Astrocyte of the cerebellum (primary cell): ENCODE data around the gene PKP4.

Source experiments
- DNase-seq: peaks from one replicate; pipeline ENCODE4 v3.0.0-alpha.2; 2011; ENCODE audit warnings: low read depth
- H3K4me3 ChIP-seq: 2 replicates; pipeline ENCODE4 v1.5.1; 2011; ENCODE audit warnings: mild to moderate bottlenecking, low read depth, low read length, moderate library complexity
- CTCF ChIP-seq: IDR thresholded peaks from 2 replicates; pipeline ENCODE4 v1.5.1; 2012; ENCODE audit warnings: low read length, low read depth, moderate library complexity, mild to moderate bottlenecking; ENCODE audit errors: missing control alignments
- in situ Hi-C: cut with HindIII; loops from 2 replicates; pipeline ENCODE4 v1.10.0; 2017; ENCODE audit warnings: low sequenced_read_pairs

Gene PKP4

GRCh38 chr2:158716121-158716791, 259.5 kb downstream of the PKP4 start:
- in situ Hi-C loops, result no loop called here

GRCh38 chr2:158716921-158717320, 260.2 kb downstream of the PKP4 start:
- in situ Hi-C loops, result no loop called here
- DNase-seq, result no peak
- TF ChIP-seq CTCF, result no peak
- no peak overlapping the region for H3K4me3 ChIP-seq

More at GRCh38 chr2:158716121-158716791, 259.5 kb downstream of the PKP4 start:
- no peak overlapping the region for H3K4me3 ChIP-seq
- DNase-seq, result peak; percentile 32
- no peak for TF ChIP-seq CTCF

- no peak for DNase-seq
- in situ Hi-C loops, result no loop called here
- TF ChIP-seq CTCF, result no peak
- H3K4me3 ChIP-seq, result no peak overlapping the region
These were observed 260.8 kb downstream of the PKP4 start for GRCh38 chr2:158717366-158718195.

GRCh38 chr2:158718196-158718585, 261.4 kb downstream of the PKP4 start:
- in situ Hi-C loops, result no loop called here
- H3K4me3 ChIP-seq, result no peak overlapping the region
- no peak for TF ChIP-seq CTCF
- DNase-seq, result no peak

- no peak overlapping the region for H3K4me3 ChIP-seq
- DNase-seq, result no peak
- in situ Hi-C loops, result no loop called here
- no peak for TF ChIP-seq CTCF
These were observed 262.1 kb downstream of the PKP4 start for GRCh38 chr2:158718851-158719250.

GRCh38 chr2:158719403-158719802, 262.7 kb downstream of the PKP4 start:
- no peak for DNase-seq
- in situ Hi-C loops, result no loop called here
- H3K4me3 ChIP-seq, result no peak overlapping the region
- no peak for TF ChIP-seq CTCF
